ENCODE data around the gene CFAP97D1.

GRCh38 chr17:43767053-43767712 lies 13.1 kb upstream of the CFAP97D1 start:
- TF ChIP-seq CTCF (IDR thresholded peaks at IDR 0.05; ENCODE audit: insufficient read depth, low read length, poor library complexity, severe bottlenecking) (no peak), EZH2phosphoT487 (conservative IDR thresholded peaks at IDR 0.05; ENCODE audit: low read length) (no peak)
